HUES6 (cell line): ENCODE data around the gene CXCL10.
"Not testable (repeated sequence)": the region's sequence is repeated elsewhere in the genome, so short reads cannot be mapped to it uniquely, and the experiment has no call there.

Experiments used
- H3K27ac ChIP-seq: 2 replicates; pipeline ENCODE4 v1.7.0; 2013; ENCODE audit warnings: low read depth, mild to moderate bottlenecking, low read length, inconsistent platforms
- H3K27me3 ChIP-seq: 2 replicates; pipeline ENCODE4 v1.6.1; 2013; ENCODE audit warnings: low read length; ENCODE audit not compliant: control insufficient read depth, insufficient read depth
- H3K36me3 ChIP-seq: 2 replicates; pipeline ENCODE4 v1.6.1; 2013; ENCODE audit warnings: low read length; ENCODE audit not compliant: control insufficient read depth, insufficient read depth
- H3K4me1 ChIP-seq: 2 replicates; pipeline ENCODE4 v1.6.1; 2013; ENCODE audit warnings: low read length; ENCODE audit not compliant: control insufficient read depth, insufficient read depth
- H3K4me3 ChIP-seq: 2 replicates; pipeline ENCODE4 v1.5.1; 2013; ENCODE audit warnings: low read depth, low read length
- H3K9ac ChIP-seq: one replicate; pipeline ENCODE4 v1.6.1; 2013; ENCODE audit warnings: mild to moderate bottlenecking, low read length
- H3K9me3 ChIP-seq: 2 replicates; pipeline ENCODE4 v1.6.1; 2013; ENCODE audit warnings: low read depth, low read length; ENCODE audit not compliant: control insufficient read depth, insufficient read depth

The CXCL10 gene

GRCh38 chr4:76009311-76009710 lies 14.0 kb downstream of the CXCL10 start:
- H3K9ac ChIP-seq: no peak overlapping the region
- no peaks in the 10 kb centered on the region for H3K9me3 ChIP-seq
- no peaks in the 10 kb centered on the region for H3K27me3 ChIP-seq
- no peaks in the 10 kb centered on the region for H3K36me3 ChIP-seq
- H3K4me3 ChIP-seq: no peak overlapping the region
- H3K4me1 ChIP-seq: peaks cover 10% of the 10 kb centered on the region
- no peak overlapping the region for H3K27ac ChIP-seq

GRCh38 chr4:76007089-76007862 lies 16.0 kb downstream of the CXCL10 start, which contains the start of gene CXCL9:
CXCL9 (minus strand) TSS chr4:76007509; CDS start chr4:76007449, 60 bp downstream.
- H3K27ac ChIP-seq: no peak within 1 kb of the TSS
- no peak within 1 kb of the TSS for H3K9ac ChIP-seq
- H3K36me3 ChIP-seq: no peaks in the 10 kb centered on the region
- H3K9me3 ChIP-seq: no peaks in the 10 kb centered on the region
- H3K4me3 ChIP-seq: no peak within 1 kb of the TSS
- H3K4me1 ChIP-seq: peaks cover 7% of the 10 kb centered on the region
- no peaks in the 10 kb centered on the region; the same call in 1 of the 2 replicates for H3K27me3 ChIP-seq

- Histone ChIP-seq H3K4me1 (no peaks in the 10 kb centered on the region), H3K27ac (no peak overlapping the region), H3K36me3 (no peaks in the 10 kb centered on the region), H3K9me3 (no peaks in the 10 kb centered on the region), H3K9ac (no peak overlapping the region), H3K4me3 (no peak overlapping the region), H3K27me3 (no peaks in the 10 kb centered on the region; the same call in 1 of the 2 replicates)
Measured at GRCh38 chr4:76003620-76004019, 19.7 kb downstream of the CXCL10 start.

- H3K4me3 ChIP-seq: no peak overlapping the region
- no peaks in the 10 kb centered on the region for H3K4me1 ChIP-seq
- no peaks in the 10 kb centered on the region for H3K9me3 ChIP-seq
- H3K27me3 ChIP-seq: no peaks in the 10 kb centered on the region; the same call in 1 of the 2 replicates
- H3K36me3 ChIP-seq: no peaks in the 10 kb centered on the region
- no peak overlapping the region for H3K27ac ChIP-seq
- no peak overlapping the region for H3K9ac ChIP-seq
Measured at GRCh38 chr4:76003035-76003434, 20.3 kb downstream of the CXCL10 start.

- no peak overlapping the region for H3K4me3 ChIP-seq
- H3K9ac ChIP-seq: no peak overlapping the region
- no peaks in the 10 kb centered on the region; the same call in 1 of the 2 replicates for H3K27me3 ChIP-seq
- H3K4me1 ChIP-seq: no peaks in the 10 kb centered on the region
- no peaks in the 10 kb centered on the region for H3K9me3 ChIP-seq
- H3K27ac ChIP-seq: no peak overlapping the region
- no peaks in the 10 kb centered on the region for H3K36me3 ChIP-seq
Measured at GRCh38 chr4:76002176-76002575, 21.1 kb downstream of the CXCL10 start.

GRCh38 chr4:76001700-76002099 lies 21.6 kb downstream of the CXCL10 start:
- Histone ChIP-seq H3K27me3 (no peaks in the 10 kb centered on the region; the same call in 1 of the 2 replicates), H3K4me3 (no peak overlapping the region), H3K27ac (no peak overlapping the region), H3K4me1 (no peaks in the 10 kb centered on the region), H3K36me3 (no peaks in the 10 kb centered on the region), H3K9ac (no peak overlapping the region), H3K9me3 (no peaks in the 10 kb centered on the region)

- no peaks in the 10 kb centered on the region; the same call in 1 of the 2 replicates for H3K27me3 ChIP-seq
- H3K27ac ChIP-seq: no peak overlapping the region
- H3K4me3 ChIP-seq: no peak overlapping the region
- no peak overlapping the region for H3K9ac ChIP-seq
- no peaks in the 10 kb centered on the region for H3K36me3 ChIP-seq
- H3K9me3 ChIP-seq: no peaks in the 10 kb centered on the region
- no peaks in the 10 kb centered on the region for H3K4me1 ChIP-seq
Measured at GRCh38 chr4:76000279-76000678, 23.0 kb downstream of the CXCL10 start.

GRCh38 chr4:75998525-75999147 lies 24.7 kb downstream of the CXCL10 start:
- H3K4me1 ChIP-seq, H3K9ac ChIP-seq, H3K9me3 ChIP-seq: not testable (repeated sequence)

GRCh38 chr4:75997946-75998345 lies 25.4 kb downstream of the CXCL10 start:
- no peaks in the 10 kb centered on the region for H3K36me3 ChIP-seq
- no peak overlapping the region for H3K4me3 ChIP-seq
- no peaks in the 10 kb centered on the region for H3K27me3 ChIP-seq
- H3K4me1 ChIP-seq: no peaks in the 10 kb centered on the region
- H3K9ac ChIP-seq: no peak overlapping the region
- H3K9me3 ChIP-seq: no peaks in the 10 kb centered on the region
- no peak overlapping the region for H3K27ac ChIP-seq

More at GRCh38 chr4:75998525-75999147, 24.7 kb downstream of the CXCL10 start:
- not testable (repeated sequence) for H3K4me3 ChIP-seq, H3K27me3 ChIP-seq, H3K36me3 ChIP-seq, H3K27ac ChIP-seq

- no peak overlapping the region for H3K27ac ChIP-seq
- H3K9ac ChIP-seq: no peak overlapping the region
- no peaks in the 10 kb centered on the region for H3K36me3 ChIP-seq
- H3K27me3 ChIP-seq: no peaks in the 10 kb centered on the region
- no peak overlapping the region for H3K4me3 ChIP-seq
- no peaks in the 10 kb centered on the region for H3K4me1 ChIP-seq
- no peaks in the 10 kb centered on the region for H3K9me3 ChIP-seq
Measured at GRCh38 chr4:75997081-75997480, 26.2 kb downstream of the CXCL10 start.

GRCh38 chr4:75995727-75996126 lies 27.6 kb downstream of the CXCL10 start:
- H3K9ac ChIP-seq: no peak overlapping the region
- H3K27ac ChIP-seq: no peak overlapping the region
- H3K4me3 ChIP-seq: no peak overlapping the region
- no peaks in the 10 kb centered on the region for H3K4me1 ChIP-seq
- H3K9me3 ChIP-seq: no peaks in the 10 kb centered on the region
- no peaks in the 10 kb centered on the region for H3K36me3 ChIP-seq
- no peaks in the 10 kb centered on the region for H3K27me3 ChIP-seq
